GM12892 (cell line): ENCODE results near the gene ANKHD1.

ENCODE experiments used
- DNase-seq: peaks from one replicate; pipeline ENCODE4 v3.0.0; 2011; ENCODE audit not compliant: insufficient read length
- FAIRE-seq: peaks from 2 replicates; lab custom pipeline; 2011; peaks lifted over from hg19 to GRCh38; lab: Jason Lieb, UNC
- POLR2A ChIP-seq: IDR thresholded peaks from 2 replicates; pipeline ENCODE4 v1.6.1; 2011; ENCODE audit warnings: low read depth, low read length, control low read depth
- POLR2AphosphoS5 ChIP-seq: IDR thresholded peaks from 2 replicates; pipeline ENCODE4 v1.6.1; 2011; ENCODE audit warnings: low read depth, low read length, control low read depth
- TAF1 ChIP-seq: IDR thresholded peaks from 2 replicates; pipeline ENCODE4 v1.6.1; 2011; ENCODE audit warnings: low read depth, mild to moderate bottlenecking, control low read depth, low read length, borderline replicate concordance

Gene ANKHD1

DNA sequence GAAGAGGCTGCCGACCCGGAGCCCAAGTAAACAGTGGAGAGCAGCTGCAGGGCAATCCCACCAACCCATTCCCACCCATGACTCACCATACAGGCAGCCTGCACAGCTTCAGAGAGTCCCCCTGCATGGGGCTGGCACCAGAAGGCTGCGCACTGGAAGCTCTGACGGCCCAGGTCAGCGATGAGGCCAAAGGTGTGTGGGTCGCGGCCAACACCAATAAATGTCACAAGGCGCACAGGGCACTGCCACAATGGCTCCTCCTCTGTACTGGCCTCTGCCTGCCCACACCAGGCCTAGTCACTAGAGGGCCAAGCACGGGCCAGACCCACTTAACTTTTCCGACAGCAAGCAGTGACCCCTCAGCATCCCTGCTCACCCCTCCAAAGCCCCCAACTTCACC, 158.6 kb downstream of the ANKHD1 start:
- no peak for FAIRE-seq
- TF ChIP-seq TAF1 = no peak
- TF ChIP-seq POLR2A = no peak
- TF ChIP-seq POLR2AphosphoS5 = no peak
- no peak for DNase-seq

- no peak for TF ChIP-seq TAF1
- TF ChIP-seq POLR2A = no peak
- TF ChIP-seq POLR2AphosphoS5 = no peak
- FAIRE-seq = no peak
These were observed 160.3 kb downstream of the ANKHD1 start for GRCh38 chr5:140561753-140562523.

GRCh38 chr5:140563596-140563995, 162.0 kb downstream of the ANKHD1 start:
- no peak for FAIRE-seq
- DNase-seq = no peak
- TF ChIP-seq POLR2A (no peak), POLR2AphosphoS5 (no peak), TAF1 (no peak)

More at GRCh38 chr5:140561753-140562523, 160.3 kb downstream of the ANKHD1 start:
- no peak for DNase-seq

GRCh38 chr5:140564196-140565023, 162.8 kb downstream of the ANKHD1 start, which contains the start of the genes APBB3 and SLC35A4:
Gene APBB3 (minus strand): TSS chr5:140564598. CDS start chr5:140564245, 353 bp downstream.
Gene SLC35A4 (plus strand): TSS chr5:140564828. CDS start chr5:140567170, 2,342 bp downstream.
- DNase-seq (peak; percentile 93), FAIRE-seq (peak; percentile 99)
- TF ChIP-seq POLR2A = peak; percentile 94
- peak; percentile 94; the same call in 1 of the 2 replicates for TF ChIP-seq TAF1
- TF ChIP-seq POLR2AphosphoS5 = peak; percentile 87

- TF ChIP-seq TAF1 (no peak), POLR2A (no peak), POLR2AphosphoS5 (no peak)
- FAIRE-seq (peak; percentile 5), DNase-seq (no peak)
These were observed 163.6 kb downstream of the ANKHD1 start for GRCh38 chr5:140565024-140565779.

DNA sequence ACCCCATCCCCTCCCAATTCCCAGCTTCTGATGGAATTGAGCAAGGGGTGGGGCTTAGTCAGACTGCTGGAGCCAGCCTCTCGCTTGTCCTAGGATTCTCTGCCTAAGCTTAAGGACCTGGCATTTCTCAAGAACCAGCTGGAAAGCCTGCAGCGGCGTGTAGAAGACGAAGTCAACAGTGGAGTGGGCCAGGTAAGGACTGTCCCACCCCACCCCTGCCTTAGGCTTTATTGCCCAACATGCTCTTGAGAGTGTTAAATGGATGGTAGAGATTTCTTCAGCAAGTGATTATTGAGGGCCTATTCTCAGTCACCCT, 164.1 kb downstream of the ANKHD1 start:
- DNase-seq (no peak), FAIRE-seq (no peak)
- TF ChIP-seq POLR2AphosphoS5 (no peak), POLR2A (no peak), TAF1 (no peak)

GRCh38 chr5:140566665-140567064, 165.0 kb downstream of the ANKHD1 start:
- no peak for TF ChIP-seq POLR2A
- TF ChIP-seq POLR2AphosphoS5 = no peak
- DNase-seq = no peak
- FAIRE-seq = no peak

GRCh38 chr5:140567136-140567818, 165.6 kb downstream of the ANKHD1 start:
- no peak for DNase-seq
- TF ChIP-seq TAF1 = no peak
- no peak; the same call in 1 of the 2 replicates for TF ChIP-seq POLR2AphosphoS5
- TF ChIP-seq POLR2A = no peak
- FAIRE-seq = no peak

DNA sequence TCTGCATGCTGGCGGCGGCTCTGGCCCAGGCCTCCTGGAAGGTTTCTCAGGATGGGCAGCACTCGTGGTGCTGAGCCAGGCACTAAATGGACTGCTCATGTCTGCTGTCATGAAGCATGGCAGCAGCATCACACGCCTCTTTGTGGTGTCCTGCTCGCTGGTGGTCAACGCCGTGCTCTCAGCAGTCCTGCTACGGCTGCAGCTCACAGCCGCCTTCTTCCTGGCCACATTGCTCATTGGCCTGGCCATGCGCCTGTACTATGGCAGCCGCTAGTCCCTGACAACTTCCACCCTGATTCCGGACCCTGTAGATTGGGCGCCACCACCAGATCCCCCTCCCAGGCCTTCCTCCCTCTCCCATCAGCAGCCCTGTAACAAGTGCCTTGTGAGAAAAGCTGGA, 166.2 kb downstream of the ANKHD1 start:
- TF ChIP-seq TAF1 = no peak
- no peak for TF ChIP-seq POLR2AphosphoS5
- no peak for TF ChIP-seq POLR2A
- no peak for DNase-seq
- FAIRE-seq = no peak

DNA sequence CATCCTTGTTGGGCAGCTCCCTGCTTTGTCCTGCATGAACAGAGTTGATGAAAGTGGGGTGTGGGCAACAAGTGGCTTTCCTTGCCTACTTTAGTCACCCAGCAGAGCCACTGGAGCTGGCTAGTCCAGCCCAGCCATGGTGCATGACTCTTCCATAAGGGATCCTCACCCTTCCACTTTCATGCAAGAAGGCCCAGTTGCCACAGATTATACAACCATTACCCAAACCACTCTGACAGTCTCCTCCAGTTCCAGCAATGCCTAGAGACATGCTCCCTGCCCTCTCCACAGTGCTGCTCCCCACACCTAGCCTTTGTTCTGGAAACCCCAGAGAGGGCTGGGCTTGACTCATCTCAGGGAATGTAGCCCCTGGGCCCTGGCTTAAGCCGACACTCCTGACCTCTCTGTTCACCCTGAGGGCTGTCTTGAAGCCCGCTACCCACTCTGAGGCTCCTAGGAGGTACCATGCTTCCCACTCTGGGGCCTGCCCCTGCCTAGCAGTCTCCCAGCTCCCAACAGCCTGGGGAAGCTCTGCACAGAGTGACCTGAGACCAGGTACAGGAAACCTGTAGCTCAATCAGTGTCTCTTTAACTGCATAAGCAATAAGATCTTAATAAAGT, 166.9 kb downstream of the ANKHD1 start:
- TF ChIP-seq TAF1 = no peak
- DNase-seq (no peak), FAIRE-seq (peak; percentile 61)
